LHCN-M2 (cell line): ENCODE results near the gene C6. TPM values are rescaled to one million over a fixed set of nuclear protein-coding genes. Genes with fewer than 3 reads are reported as not detected.

Experiments used
- DNase-seq: peaks from one replicate; pipeline ENCODE4 v3.0.0-alpha.2; 2012; ENCODE audit warnings: low read depth
- total RNA-seq: library from RNA; depleted of rRNA; stranded (reverse); fragments of >200 nt; gene quantifications from 2 replicates; pipeline ENCODE4 v1.2.3, GENCODE V29; 2014; rRNA removed

C6 gene
- total RNA-seq, 1 experiment from 2014 or later, result not detected

DNA sequence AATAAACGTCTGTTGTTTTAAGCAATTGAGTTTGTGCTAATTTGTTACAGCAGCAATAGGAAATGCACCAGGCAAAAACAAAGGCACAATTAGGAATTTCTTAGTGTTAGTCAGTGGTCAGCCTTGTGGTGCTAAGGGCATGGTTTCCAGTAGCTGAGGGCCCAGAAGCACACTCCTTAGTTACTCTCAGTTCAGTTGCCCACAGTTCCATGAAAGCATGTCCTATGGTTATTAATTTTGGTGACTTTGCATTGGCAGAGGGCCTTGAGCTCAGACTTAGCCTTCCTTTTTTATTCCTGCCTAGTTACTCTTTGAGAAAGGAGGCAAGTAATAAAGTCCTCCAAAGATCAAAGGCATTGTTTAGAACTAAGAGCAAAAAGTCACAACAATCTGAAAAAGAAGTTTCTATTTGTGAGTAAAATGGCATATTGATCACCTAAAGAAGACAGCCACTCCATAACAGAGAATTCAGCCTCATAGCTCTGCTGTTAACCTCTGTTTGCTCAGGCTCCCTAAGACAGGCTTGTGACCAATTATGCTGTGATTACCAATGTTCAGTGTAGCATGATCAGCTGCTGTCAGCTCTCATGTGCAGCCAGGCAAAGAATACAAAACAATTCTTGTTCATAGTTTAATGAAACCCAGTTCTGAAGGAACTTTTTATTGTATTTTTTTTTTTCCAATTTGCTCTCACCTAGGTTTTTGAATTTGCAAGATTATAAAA is 85.2 kb downstream of the C6 start:
- DNase-seq, result no peak

DNA sequence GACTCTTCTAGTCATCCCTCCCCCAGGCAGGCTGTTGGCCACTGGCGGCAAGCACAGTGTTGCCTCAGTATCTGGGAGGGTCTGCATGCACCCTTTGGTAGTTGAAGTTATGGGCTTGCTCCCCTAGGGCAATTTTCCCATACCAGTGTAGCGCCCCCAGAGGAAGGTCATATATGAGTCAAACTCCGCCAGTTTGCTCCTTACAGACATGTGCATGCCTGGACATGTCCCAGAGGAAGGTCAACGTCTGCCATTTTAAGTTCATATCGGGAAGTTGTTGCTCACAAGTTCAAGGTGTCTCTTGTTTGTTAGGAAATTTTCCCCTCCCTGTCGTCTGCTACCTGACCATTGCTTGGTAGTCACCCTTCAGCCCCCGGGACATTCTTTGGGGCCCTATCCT is 90.9 kb downstream of the C6 start:
- peak; percentile 18 for DNase-seq

DNA sequence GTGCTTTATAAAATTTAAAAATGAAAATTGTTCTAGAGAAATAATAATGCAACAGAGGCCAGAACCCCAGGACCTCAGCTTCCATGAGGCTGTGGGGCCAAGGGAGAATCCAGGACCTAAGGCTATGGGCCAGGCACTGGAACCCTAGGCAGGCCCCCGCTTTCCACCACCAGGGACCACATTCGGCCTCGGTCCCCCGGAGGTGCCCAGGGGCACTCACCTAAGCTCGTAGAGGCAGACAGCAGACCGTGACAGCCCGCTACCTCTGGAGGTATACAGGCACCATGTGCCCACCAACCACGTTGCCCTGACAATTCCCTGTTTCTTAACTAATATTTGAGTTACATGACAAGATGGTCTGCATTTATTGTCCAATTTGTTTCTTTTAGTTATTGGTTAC is 92.7 kb downstream of the C6 start:
- no peak for DNase-seq

DNA sequence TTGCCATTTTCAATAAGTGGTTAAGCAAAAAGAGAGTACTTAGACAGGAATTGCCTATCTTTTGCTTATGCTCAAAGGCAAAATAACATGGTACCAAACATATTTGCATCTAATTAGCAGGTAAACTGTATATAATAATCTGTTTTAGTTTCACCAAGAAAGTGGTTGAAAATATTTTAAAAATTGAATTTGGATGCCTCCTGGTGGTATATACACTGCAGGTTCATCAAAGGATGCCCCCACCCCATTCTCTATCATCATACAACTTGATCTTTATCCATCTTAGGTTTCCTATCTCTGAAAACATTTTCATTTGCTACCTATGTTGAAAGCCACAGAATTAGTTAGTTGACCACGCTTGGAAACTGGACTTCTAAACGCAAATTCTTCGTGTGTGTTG is 95.2 kb downstream of the C6 start:
- DNase-seq, result no peak

DNA sequence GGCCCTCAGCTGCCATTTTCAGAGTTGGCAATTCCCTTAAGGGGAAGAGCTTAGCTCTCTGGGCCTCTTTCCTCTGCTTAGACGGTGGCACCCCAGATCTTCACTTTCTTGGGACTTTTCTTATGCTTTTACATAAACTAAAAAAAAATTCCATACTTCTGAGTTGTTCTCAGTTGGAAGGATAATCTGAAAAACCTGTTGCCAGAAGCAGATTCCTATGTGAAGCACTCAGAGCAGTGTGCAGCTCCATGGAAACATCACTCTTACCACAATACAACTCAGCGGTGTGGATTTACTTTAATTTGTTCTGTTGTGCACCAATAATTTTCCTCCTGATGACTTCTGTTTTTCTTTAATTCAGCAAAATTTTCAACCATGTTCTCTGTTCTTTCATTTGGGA is 98.1 kb downstream of the C6 start:
- DNase-seq, result peak; percentile 20

DNA sequence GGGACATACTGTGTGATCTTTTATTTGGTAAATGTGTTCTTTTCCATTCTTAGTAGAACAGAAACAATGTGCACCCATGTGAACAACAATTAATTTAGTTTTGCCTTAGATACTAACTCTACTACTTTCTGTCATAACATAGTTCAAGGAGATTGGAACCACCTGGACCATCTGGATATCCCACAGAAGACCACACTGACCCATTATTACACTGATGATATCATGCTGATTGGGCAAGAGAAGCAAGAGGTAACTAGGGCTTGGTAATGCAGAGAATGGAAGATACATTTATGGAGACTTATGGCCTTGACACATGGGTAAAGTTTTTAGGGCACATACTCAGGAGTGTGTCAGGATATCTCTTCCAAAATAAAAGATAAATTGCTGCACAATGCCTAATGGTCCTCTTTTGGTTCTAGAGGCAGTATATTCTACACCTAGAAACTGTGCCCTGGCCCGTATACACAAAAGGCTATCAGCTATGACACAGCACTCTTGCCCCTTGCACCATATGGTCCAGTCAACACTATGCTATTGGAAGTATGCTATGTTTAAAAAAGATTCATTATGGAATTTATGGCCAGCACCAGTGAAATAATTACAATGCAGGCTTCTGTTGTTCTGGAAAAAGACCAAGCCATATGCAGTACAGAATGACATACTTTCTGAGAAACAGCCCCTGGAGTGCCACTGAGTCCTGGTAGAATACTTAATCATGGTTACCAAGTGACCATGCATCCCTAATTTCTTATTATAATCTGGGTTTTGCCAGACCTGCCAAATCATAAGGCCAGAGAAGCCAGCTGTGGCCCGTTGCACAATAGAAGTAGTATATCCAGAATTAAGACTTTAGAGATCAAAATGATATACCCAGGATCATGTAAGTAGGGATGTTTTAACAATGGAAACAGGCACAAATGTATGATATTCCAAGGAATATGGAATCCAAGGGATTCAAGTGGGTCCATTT is 100.6 kb downstream of the C6 start:
- no peak for DNase-seq

DNA sequence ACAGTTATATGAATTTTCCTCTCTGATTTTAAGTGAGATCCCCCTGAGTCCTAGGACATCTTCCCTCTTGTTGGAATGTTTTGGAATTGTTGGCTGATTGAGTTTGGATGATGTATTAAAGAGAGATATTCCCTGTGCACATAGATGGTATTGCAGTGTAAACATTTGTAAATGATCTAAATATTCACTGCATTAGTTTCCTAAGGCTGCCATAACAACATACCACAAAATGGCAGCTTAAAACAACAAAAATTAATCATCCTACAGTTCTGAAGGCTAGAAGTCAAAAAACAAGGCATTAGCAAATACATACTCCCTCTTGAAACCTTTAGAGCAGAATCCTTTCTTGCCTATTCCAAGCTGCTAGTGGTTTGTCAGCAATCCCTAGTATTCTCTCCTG is 104.1 kb downstream of the C6 start:
- DNase-seq, result no peak

DNA sequence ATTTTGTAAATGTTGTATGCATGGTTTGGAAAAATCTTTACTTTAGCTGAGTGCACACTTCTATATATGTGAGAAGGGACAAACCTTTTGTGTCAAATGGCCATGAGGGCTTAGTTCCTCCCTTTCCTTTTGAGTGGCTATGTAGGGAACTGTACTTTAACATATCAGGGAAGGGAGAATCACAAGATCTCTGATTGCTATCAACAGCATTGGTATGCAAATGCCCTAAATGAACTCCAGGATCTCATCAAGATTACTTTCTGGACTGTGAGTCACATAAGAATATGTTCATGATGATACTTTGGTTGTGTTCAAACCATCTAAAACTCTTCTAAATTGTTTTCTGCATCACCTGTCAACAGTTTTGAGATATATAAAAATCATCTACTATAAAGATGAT is 111.0 kb downstream of the C6 start:
- DNase-seq, result no peak

DNA sequence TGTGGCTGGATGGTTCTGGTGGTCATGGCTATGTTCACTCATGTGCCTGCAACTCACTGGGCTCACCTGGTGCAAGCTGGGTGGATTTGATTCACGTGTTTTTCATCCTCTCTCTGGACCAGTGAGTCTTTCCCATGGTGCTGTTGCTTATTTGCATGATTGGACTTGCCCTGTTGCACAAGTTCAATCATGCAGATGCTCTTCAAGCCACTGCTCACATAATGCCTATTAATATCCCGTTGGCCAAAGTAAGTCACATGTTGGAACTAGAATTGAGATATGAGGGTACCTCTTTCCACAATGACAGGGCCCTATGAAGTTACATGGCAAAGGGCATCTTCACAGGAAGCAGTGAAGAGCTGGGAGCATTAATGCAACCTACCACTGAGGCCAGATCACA is 115.7 kb downstream of the C6 start:
- DNase-seq, result no peak

DNA sequence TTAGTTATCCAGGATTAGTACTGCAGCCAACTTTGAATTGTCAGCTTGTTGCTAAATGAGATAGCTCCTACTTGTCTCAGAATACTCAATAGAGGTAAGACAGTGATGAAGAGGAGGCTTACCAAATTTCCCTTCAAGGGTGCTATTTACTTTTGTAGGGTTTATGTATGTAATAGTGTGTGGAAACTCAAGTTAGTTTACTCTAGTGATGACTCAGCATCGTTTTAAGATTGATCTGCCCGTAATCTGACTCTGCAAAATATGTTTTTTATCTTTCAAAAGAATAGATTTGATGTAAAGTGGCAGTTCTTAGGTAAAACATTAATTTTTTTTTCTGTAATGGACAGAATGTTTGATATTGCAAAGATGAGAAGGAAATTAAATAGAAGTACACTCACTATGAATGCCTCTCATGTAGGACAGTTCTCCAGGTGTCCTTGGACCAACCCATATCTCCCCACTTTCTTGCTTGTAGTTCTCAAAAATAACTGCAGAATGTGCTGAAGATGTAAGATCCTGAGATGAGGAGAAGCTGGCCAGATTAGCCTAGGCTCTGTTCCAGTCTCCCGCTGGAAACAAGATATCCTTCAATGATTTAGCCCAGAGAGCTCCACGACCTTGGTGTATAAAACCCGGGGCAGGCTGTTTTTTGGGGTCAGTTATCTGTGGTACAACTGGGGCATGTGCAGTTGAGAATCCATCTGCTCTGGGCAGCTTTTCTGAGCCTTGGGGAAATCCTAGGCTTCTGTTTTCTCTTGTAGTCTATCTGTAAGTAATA is 117.8 kb downstream of the C6 start:
- no peak for DNase-seq

DNA sequence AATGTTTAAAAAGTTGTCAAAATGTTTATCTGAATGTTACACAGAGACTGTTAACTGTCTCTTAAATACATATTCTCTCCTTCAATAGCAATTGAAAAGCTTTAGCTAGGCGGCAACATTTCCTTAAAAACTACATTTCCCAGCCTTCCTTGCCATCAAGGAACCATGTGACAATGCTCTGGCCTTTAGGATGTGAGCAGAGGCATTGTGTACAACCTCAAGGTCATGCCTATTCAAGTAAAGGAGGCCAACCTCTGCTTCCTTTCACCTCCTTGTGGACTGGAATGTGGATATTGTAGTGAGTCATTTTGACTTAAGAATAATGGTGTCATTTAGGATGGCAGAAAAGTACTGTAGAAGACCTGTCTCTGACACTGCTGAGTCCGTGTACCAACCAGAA is 118.5 kb downstream of the C6 start:
- peak; percentile 12 for DNase-seq

DNA sequence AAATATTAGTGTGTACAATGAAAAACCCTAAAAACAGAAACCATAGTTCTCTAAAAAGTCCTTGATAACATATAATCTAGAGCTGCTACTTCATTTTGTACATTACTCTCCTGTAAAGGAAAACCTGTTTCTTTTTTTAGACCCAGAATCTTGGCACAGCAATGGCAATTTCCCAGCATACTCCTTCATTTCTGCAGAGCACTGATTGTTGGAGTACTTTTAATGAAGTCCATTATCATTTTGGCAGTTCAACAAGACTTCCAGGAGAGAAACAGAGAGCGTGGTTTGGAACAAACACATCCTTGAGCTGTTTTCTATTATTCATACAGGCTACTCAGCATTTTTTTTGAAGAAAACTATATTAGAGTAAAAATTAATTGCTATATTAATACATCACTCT is 119.5 kb downstream of the C6 start:
- no peak for DNase-seq

Other genes with a start within 250 kb of the C6 start
- gene MROH2B, start 142.2 kb downstream of the C6 start, total RNA-seq, result not detected in 2 replicates